ENCODE results near the gene ASGR2.
"Not testable (repeated sequence)": the region's sequence is repeated elsewhere in the genome, so short reads cannot be mapped to it uniquely, and the experiment has no call there.

The ASGR2 gene

GRCh38 chr17:7124923-7125322, 10.3 kb upstream of the ASGR2 start:
- Histone ChIP-seq H3K9ac (ENCODE audit: insufficient read length, low read depth) (no peak overlapping the region), H3K4me3 (ENCODE audit: insufficient read length, low read depth) (no peak overlapping the region), H3K27me3 (ENCODE audit: insufficient read depth, insufficient read length) (no peaks in the 10 kb centered on the region), H3K36me3 (ENCODE audit: insufficient read depth, insufficient read length, low read length) (no peaks in the 10 kb centered on the region), H3K4me1 (ENCODE audit: insufficient read depth, insufficient read length) (no peaks in the 10 kb centered on the region), H3K9me3 (ENCODE audit: insufficient read depth, low read length) (no peaks in the 10 kb centered on the region)
- TF ChIP-seq YY1 (IDR thresholded peaks at IDR 0.05; ENCODE audit: insufficient read depth, insufficient read length) (no peak), SUZ12 (IDR thresholded peaks at IDR 0.05; ENCODE audit: extremely low read depth, insufficient read depth, insufficient read length) (no peak), ZNF274 (IDR thresholded peaks at IDR 0.05; ENCODE audit: low read depth, low read length) (no peak)
- no peak for DNase-seq (ENCODE audit: low read depth, low spot score)

GRCh38 chr17:7123844-7124243, 9.2 kb upstream of the ASGR2 start:
- no peaks in the 10 kb centered on the region for H3K36me3 ChIP-seq (ENCODE audit: insufficient read depth, insufficient read length, low read length)
- no peak overlapping the region for H3K4me3 ChIP-seq (ENCODE audit: insufficient read length, low read depth)
- TF ChIP-seq YY1 (IDR thresholded peaks at IDR 0.05; ENCODE audit: insufficient read depth, insufficient read length) = no peak
- no peak for TF ChIP-seq SUZ12 (IDR thresholded peaks at IDR 0.05; ENCODE audit: extremely low read depth, insufficient read depth, insufficient read length)
- TF ChIP-seq ZNF274 (IDR thresholded peaks at IDR 0.05; ENCODE audit: low read depth, low read length) = no peak
- no peak overlapping the region for H3K9ac ChIP-seq (ENCODE audit: insufficient read length, low read depth)
- DNase-seq (ENCODE audit: low read depth, low spot score) = no peak
- no peaks in the 10 kb centered on the region for H3K27me3 ChIP-seq (ENCODE audit: insufficient read depth, insufficient read length)
- H3K4me1 ChIP-seq (ENCODE audit: insufficient read depth, insufficient read length) = no peaks in the 10 kb centered on the region
- H3K9me3 ChIP-seq (ENCODE audit: insufficient read depth, low read length) = no peaks in the 10 kb centered on the region

- Histone ChIP-seq H3K4me3 (ENCODE audit: insufficient read length, low read depth) (no peak overlapping the region), H3K27me3 (ENCODE audit: insufficient read depth, insufficient read length) (no peaks in the 10 kb centered on the region), H3K36me3 (ENCODE audit: insufficient read depth, insufficient read length, low read length) (no peaks in the 10 kb centered on the region), H3K4me1 (ENCODE audit: insufficient read depth, insufficient read length) (no peaks in the 10 kb centered on the region), H3K9me3 (ENCODE audit: insufficient read depth, low read length) (no peaks in the 10 kb centered on the region), H3K9ac (ENCODE audit: insufficient read length, low read depth) (no peak overlapping the region)
- DNase-seq (ENCODE audit: low read depth, low spot score) = no peak
- no peak for TF ChIP-seq YY1 (IDR thresholded peaks at IDR 0.05; ENCODE audit: insufficient read depth, insufficient read length)
- TF ChIP-seq SUZ12 (IDR thresholded peaks at IDR 0.05; ENCODE audit: extremely low read depth, insufficient read depth, insufficient read length) = no peak
- TF ChIP-seq ZNF274 (IDR thresholded peaks at IDR 0.05; ENCODE audit: low read depth, low read length) = no peak
Measured at GRCh38 chr17:7122381-7122780, 7.8 kb upstream of the ASGR2 start.

GRCh38 chr17:7120635-7121034, 6.0 kb upstream of the ASGR2 start:
- not testable (repeated sequence) for H3K4me3 ChIP-seq (ENCODE audit: insufficient read length, low read depth); H3K27me3 ChIP-seq (ENCODE audit: insufficient read depth, insufficient read length); H3K9ac ChIP-seq (ENCODE audit: insufficient read length, low read depth); H3K36me3 ChIP-seq (ENCODE audit: insufficient read depth, insufficient read length, low read length); H3K4me1 ChIP-seq (ENCODE audit: insufficient read depth, insufficient read length); DNase-seq (ENCODE audit: low read depth, low spot score); H3K9me3 ChIP-seq (ENCODE audit: insufficient read depth, low read length)

GRCh38 chr17:7120123-7120522, 5.5 kb upstream of the ASGR2 start:
- no peak for DNase-seq (ENCODE audit: low read depth, low spot score)
- no peak for TF ChIP-seq ZNF274 (IDR thresholded peaks at IDR 0.05; ENCODE audit: low read depth, low read length)
- TF ChIP-seq SUZ12 (IDR thresholded peaks at IDR 0.05; ENCODE audit: extremely low read depth, insufficient read depth, insufficient read length) = no peak
- TF ChIP-seq YY1 (IDR thresholded peaks at IDR 0.05; ENCODE audit: insufficient read depth, insufficient read length) = no peak
- no peaks in the 10 kb centered on the region for H3K4me1 ChIP-seq (ENCODE audit: insufficient read depth, insufficient read length)
- H3K9ac ChIP-seq (ENCODE audit: insufficient read length, low read depth) = no peak overlapping the region
- no peaks in the 10 kb centered on the region for H3K9me3 ChIP-seq (ENCODE audit: insufficient read depth, low read length)
- no peak overlapping the region for H3K4me3 ChIP-seq (ENCODE audit: insufficient read length, low read depth)
- H3K36me3 ChIP-seq (ENCODE audit: insufficient read depth, insufficient read length, low read length) = no peaks in the 10 kb centered on the region
- no peaks in the 10 kb centered on the region for H3K27me3 ChIP-seq (ENCODE audit: insufficient read depth, insufficient read length)

- DNase-seq (ENCODE audit: low read depth, low spot score) = no peak
- Histone ChIP-seq H3K9me3 (ENCODE audit: insufficient read depth, low read length) (no peaks in the 10 kb centered on the region), H3K4me1 (ENCODE audit: insufficient read depth, insufficient read length) (peaks cover 3% of the 10 kb centered on the region), H3K27me3 (ENCODE audit: insufficient read depth, insufficient read length) (no peaks in the 10 kb centered on the region), H3K9ac (ENCODE audit: insufficient read length, low read depth) (no peak overlapping the region), H3K4me3 (ENCODE audit: insufficient read length, low read depth) (no peak overlapping the region), H3K36me3 (ENCODE audit: insufficient read depth, insufficient read length, low read length) (no peaks in the 10 kb centered on the region)
- TF ChIP-seq SUZ12 (IDR thresholded peaks at IDR 0.05; ENCODE audit: extremely low read depth, insufficient read depth, insufficient read length) (no peak), YY1 (IDR thresholded peaks at IDR 0.05; ENCODE audit: insufficient read depth, insufficient read length) (no peak), ZNF274 (IDR thresholded peaks at IDR 0.05; ENCODE audit: low read depth, low read length) (no peak)
Measured at GRCh38 chr17:7119314-7119713, 4.7 kb upstream of the ASGR2 start.

GRCh38 chr17:7114875-7115614, 423 bp upstream of the ASGR2 start:
- Histone ChIP-seq H3K36me3 (ENCODE audit: insufficient read depth, insufficient read length, low read length) (no peaks in the 10 kb centered on the region), H3K4me1 (ENCODE audit: insufficient read depth, insufficient read length) (peaks cover 3% of the 10 kb centered on the region), H3K9ac (ENCODE audit: insufficient read length, low read depth) (peak overlapping the region; percentile 32), H3K27me3 (ENCODE audit: insufficient read depth, insufficient read length) (no peaks in the 10 kb centered on the region), H3K9me3 (ENCODE audit: insufficient read depth, low read length) (no peaks in the 10 kb centered on the region), H3K4me3 (ENCODE audit: insufficient read length, low read depth) (no peak overlapping the region)
- TF ChIP-seq SUZ12 (IDR thresholded peaks at IDR 0.05; ENCODE audit: extremely low read depth, insufficient read depth, insufficient read length) (no peak), ZNF274 (IDR thresholded peaks at IDR 0.05; ENCODE audit: low read depth, low read length) (no peak), YY1 (IDR thresholded peaks at IDR 0.05; ENCODE audit: insufficient read depth, insufficient read length) (no peak)
- DNase-seq (ENCODE audit: low read depth, low spot score) = no peak

Data from NT2/D1 (cell line).